GM18511 (cell line): ENCODE data around the gene CCDC85B.

Source experiments
- ATAC-seq: cut with Tn5 transposase; IDR thresholded peaks from one replicate; pipeline ENCODE4 v1.9.1; 2021; ENCODE audit warnings: mild to moderate bottlenecking, moderate library complexity; ENCODE audit not compliant: unreplicated experiment

The CCDC85B gene

GRCh38 chr11:65903715-65904114 lies 13.2 kb downstream of the CCDC85B start:
- no peak for ATAC-seq

DNA sequence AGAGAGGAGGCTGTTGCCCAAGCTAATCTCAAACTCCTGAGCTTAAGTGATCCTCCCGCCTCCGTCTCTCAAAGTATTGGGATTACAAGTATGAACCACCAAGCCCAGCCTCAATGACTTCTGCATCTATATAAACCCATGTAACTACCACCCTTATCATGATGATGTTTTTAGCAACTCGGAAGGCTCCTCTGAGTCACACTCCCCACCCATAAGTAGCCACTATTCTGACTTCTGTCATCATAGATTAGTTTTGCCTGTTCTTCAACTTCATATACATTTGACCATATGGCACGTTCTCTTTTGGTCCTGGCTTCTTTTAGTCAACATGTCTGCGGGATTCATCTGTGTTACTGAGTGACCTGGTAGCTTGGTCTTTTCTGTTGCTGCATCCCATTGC lies 16.1 kb downstream of the CCDC85B start:
- no peak for ATAC-seq

DNA sequence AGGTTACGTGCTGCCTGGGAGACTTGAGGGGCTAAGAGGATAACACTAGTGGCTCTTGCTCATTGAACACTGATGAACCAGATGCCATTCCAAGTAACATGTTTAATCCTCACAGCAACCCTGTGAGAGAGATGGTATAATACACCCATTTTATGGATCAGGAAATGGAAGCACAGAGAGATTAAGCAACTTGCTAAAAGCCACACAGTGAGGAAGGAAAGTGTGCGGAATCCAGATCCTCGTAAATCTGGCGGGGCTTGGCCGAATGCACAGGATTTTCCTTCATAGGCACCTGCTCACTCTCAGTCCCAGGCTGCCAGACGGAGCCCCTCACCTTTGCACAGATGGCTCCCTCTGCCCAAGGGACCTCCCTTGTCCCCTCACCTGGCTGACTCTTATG lies 17.4 kb downstream of the CCDC85B start:
- no peak for ATAC-seq

- ATAC-seq = no peak
Measured at GRCh38 chr11:65911682-65912568, 21.5 kb downstream of the CCDC85B start.

- ATAC-seq = no peak
Measured at GRCh38 chr11:65912845-65913244, 22.4 kb downstream of the CCDC85B start.

- no peak for ATAC-seq
Measured at GRCh38 chr11:65915101-65915820, 24.8 kb downstream of the CCDC85B start.

DNA sequence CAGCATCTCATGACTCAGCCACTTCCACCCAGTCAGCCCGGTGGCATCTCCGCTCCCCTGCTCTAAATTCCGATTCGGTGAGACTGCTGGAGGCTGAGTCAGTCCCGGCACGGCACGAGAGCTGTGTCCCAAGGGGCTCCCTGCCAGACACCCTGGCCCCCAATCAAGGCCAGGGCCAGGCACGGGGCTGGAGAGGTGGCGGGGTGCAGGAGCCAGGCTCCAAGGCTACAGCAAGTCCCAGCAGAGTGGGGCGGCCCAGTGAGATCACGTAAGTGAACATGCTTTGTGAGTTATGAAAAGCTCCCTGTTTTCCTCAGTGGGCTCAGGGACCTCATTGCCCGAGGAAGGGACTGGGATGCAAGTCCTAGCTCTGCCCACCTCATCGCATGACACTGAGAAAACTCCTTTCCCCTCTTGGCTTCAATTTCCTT lies 25.4 kb downstream of the CCDC85B start:
- ATAC-seq = no peak

- no peak for ATAC-seq
Measured at GRCh38 chr11:65916391-65916790, 25.9 kb downstream of the CCDC85B start.

GRCh38 chr11:65917077-65917433 lies 26.6 kb downstream of the CCDC85B start:
- ATAC-seq = no peak

GRCh38 chr11:65917434-65918210 lies 27.1 kb downstream of the CCDC85B start:
- ATAC-seq = no peak

GRCh38 chr11:65918211-65919140 lies 28.0 kb downstream of the CCDC85B start, which contains the start of gene C11orf68:
Gene C11orf68, minus strand, starts transcription at chr11:65919062. Its CDS starts 31 bp downstream, at chr11:65919031.
- peak; percentile 65 for ATAC-seq

- ATAC-seq = peak; percentile 90
Measured at GRCh38 chr11:65919141-65919572, 28.7 kb downstream of the CCDC85B start, which contains the start of gene DRAP1. Gene DRAP1, plus strand, starts transcription at chr11:65919426. Its CDS starts 76 bp downstream, at chr11:65919502.

- peak; percentile 49 for ATAC-seq
Measured at GRCh38 chr11:65919573-65920371, 29.3 kb downstream of the CCDC85B start.

- ATAC-seq = no peak
Measured at GRCh38 chr11:65920372-65920802, 29.9 kb downstream of the CCDC85B start.

DNA sequence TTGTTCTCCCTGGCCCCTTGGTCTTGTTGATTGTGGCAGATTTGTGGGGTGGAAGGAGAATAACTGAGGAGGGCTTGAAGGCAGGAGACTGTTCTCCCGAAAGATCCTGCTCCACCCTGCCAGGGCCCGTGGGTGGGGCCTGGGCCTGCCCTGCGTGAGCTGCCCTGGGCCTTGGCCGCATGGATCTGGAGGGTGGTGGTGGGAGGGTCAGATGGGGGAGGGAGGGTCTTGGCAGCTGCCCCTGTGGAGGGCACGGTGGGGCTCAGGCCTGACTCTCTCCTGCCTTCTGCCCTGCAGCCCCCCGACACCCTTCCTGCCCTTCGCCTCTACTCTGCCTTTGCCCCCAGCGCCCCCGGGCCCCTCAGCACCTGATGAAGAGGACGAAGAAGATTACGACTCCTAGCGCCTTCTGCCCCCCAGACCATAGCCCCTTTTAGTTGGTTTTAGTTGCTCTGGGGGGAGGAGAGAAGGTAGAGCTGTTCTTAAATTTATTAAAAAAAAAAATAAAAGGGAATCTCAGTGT lies 30.6 kb downstream of the CCDC85B start:
- no peak for ATAC-seq

- ATAC-seq = no peak
Measured at GRCh38 chr11:65921876-65922275, 31.4 kb downstream of the CCDC85B start.

- no peak for ATAC-seq
Measured at GRCh38 chr11:65922565-65922964, 32.1 kb downstream of the CCDC85B start.

DNA sequence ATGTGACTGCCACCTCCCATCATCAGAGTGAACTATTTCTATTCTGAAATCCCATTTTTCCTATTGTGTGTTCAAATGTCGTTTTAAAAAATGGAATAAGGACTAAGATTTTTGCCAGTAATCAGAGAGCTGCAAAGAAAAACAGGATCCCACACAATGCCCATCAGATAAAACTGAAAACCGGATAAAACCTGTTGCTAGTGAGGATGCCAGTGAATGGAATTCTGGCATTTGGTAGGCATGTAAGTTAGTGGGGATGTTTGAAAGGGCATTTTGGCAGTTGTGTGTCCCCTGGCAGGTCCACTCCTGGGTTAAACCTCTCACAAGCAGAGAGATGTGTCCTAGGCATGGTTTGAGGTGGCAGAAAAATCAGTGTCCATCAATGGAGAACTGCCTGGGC lies 34.9 kb downstream of the CCDC85B start:
- no peak for ATAC-seq

GRCh38 chr11:65927904-65928397 lies 37.5 kb downstream of the CCDC85B start:
- ATAC-seq = peak; percentile 76
